GM18511 (cell line): ENCODE measurements around the gene BPIFB4.
"Not testable (repeated sequence)": the region's sequence is repeated elsewhere in the genome, so short reads cannot be mapped to it uniquely, and the experiment has no call there.

Source experiments
- ATAC-seq: cut with Tn5 transposase; IDR thresholded peaks from one replicate; pipeline ENCODE4 v1.9.1; 2021; ENCODE audit warnings: mild to moderate bottlenecking, moderate library complexity; ENCODE audit not compliant: unreplicated experiment

The BPIFB4 gene

GRCh38 chr20:33079259-33079658 lies at the start of gene BPIFB4:
Gene BPIFB4, plus strand, starts transcription at chr20:33079643. Its CDS starts 1,884 bp downstream, at chr20:33081527.
- no peak for ATAC-seq

DNA sequence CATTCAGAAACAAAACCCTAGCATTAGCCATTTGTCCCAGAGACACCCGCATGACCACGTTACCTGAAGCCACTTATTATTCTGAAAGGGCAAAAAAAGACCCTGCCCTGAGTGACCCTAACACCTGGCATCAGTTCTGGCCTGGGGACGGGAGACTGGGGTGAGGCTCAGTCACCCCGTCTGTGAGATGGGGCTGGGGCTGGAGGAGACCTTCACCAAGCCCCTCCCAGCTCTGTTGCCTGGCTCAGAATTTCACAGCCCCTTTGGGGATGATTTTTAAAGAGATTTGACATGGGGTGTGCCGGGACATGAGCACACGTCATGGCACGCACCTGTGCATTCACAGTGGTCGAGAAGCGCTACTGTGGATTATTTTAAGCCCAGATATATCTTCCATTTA lies 49.4 kb upstream of the BPIFB4 start:
- ATAC-seq = no peak

- ATAC-seq = no peak
These were observed 48.9 kb upstream of the BPIFB4 start for GRCh38 chr20:33030569-33030968.

DNA sequence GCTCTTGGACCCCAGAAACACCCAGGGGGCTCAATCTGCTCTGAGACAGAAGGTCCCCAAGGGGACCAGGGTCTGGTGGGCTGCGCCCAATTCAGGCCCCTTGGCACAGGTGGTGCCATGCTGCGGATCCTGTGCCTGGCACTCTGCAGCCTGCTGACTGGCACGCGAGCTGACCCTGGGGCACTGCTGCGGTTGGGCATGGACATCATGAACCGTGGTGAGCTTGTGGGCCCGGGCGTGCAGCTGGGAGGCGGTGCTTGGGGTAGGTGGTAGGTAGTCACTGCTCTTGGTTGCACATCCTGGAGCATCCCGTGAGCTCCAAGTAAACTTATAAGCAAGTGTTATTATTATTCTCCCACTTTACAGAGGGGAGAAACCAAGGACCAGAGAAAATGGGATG lies 47.9 kb upstream of the BPIFB4 start, which contains the start of gene BPIFB6:
Gene BPIFB6 (plus strand): TSS at position 118 of the 400 bp plus-strand sequence. CDS start 0 bp downstream, at position 118.
- ATAC-seq = no peak

GRCh38 chr20:33032555-33032954 lies 46.9 kb upstream of the BPIFB4 start:
- ATAC-seq = no peak

GRCh38 chr20:33033381-33033780 lies 46.1 kb upstream of the BPIFB4 start:
- ATAC-seq = no peak

DNA sequence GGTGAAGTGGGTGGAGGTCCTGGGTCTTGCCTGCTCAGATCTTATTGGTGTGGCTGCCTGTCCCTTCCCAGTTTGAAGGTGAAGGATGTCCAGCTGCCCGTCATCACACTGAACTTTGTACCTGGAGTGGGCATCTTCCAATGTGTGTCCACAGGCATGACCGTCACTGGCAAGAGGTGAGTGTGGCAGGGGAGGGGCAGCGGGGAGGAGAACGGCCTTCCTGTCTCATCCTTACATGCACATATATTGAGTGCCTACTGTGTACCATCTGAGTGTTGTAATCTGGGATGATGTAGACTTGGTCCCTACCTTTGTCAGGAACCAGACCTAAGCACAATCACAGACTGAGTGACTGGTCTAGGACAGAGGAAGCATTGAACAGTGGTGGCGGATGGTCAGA lies 45.3 kb upstream of the BPIFB4 start:
- ATAC-seq = no peak

- no peak for ATAC-seq
These were observed 44.4 kb upstream of the BPIFB4 start for GRCh38 chr20:33034901-33035492.

- ATAC-seq = no peak
These were observed 42.0 kb upstream of the BPIFB4 start for GRCh38 chr20:33037456-33037855.

DNA sequence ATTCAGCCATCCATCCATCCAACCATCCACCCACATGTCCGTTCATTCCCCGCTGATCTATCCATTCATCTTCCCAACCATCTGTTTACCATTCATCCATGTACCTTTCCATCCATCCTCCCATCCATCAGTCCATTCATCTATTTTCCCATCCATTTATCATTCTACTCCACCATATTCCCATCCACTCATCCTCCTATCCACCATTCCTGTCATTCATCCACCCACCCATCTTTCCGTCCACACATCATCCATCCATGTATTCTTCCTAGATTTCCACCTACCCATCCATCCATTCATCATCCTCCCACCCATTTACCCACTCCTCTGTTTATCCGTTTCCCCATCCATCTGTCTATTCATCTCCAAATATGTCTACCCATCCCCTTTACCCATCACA lies 41.2 kb upstream of the BPIFB4 start:
- ATAC-seq = no peak

GRCh38 chr20:33042430-33042829 lies 37.0 kb upstream of the BPIFB4 start:
- no peak for ATAC-seq

GRCh38 chr20:33042983-33043730 lies 36.3 kb upstream of the BPIFB4 start:
- ATAC-seq = no peak

DNA sequence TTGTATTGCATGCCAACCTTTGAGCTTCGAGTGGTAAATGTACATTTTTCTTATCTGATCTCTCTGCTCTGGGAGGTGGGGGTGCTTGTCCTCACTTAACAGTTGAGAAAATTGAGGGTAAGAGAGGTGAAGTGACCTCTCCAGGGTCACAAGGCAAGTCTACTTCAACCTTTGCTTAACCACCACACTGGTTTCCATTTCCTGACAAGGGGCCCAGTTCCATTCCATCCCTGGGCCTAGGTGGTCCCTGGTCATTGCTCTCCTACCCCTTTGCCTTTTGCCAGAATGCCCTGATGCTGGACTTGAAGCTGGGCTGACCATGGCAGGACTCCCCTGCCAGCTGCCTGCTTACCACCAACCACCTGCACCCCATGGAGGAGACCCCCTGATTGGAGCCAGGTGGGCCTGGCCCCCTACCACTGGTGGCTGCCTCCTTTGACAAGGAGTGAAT lies 35.7 kb upstream of the BPIFB4 start:
- no peak for ATAC-seq

GRCh38 chr20:33045129-33045721 lies 34.2 kb upstream of the BPIFB4 start:
- ATAC-seq = not testable (repeated sequence)

GRCh38 chr20:33046412-33046811 lies 33.0 kb upstream of the BPIFB4 start:
- no peak for ATAC-seq

DNA sequence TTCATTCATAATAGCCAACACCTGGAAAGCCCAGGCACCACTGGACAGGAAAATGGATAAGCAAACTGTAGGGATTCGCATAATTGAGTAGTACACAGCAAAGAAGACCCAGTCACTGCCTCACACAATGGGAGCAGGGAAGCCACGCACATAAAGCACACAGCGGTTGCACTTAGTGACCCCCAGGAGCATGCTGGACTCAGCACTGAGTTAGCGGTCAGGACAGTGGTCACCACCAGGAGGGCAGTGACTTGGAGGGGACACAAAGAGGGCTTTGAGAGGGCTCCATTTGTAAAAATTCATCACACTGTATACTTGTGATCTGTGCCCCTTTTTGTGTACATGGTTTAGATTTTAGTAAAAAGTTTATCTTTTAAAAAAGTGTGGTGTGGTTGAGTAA lies 28.1 kb upstream of the BPIFB4 start:
- ATAC-seq = no peak

- no peak for ATAC-seq
These were observed 25.9 kb upstream of the BPIFB4 start, which contains the start of gene BPIFB3 for GRCh38 chr20:33053291-33054106. Gene BPIFB3, plus strand, starts transcription at chr20:33053903. Its CDS starts 1,533 bp downstream, at chr20:33055436.

DNA sequence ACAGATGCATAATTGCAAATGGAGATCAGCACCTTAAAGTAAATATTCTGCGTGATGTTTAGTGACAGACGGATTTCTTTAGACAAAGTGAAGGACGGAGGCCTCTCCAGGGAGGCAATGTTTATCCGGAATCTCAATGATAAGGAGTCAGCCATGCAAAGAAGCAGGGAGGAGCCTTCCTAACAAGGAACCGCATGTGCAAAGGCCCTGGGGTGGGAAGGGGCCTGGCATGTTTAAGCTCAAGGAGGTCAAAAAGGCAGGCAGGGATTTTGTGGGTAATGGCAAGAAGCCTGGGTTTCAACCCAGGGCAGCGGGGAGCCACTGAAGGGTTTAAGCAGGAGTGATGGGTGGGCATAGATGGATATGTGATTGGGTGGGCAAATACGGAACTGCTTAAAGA lies 25.1 kb upstream of the BPIFB4 start:
- no peak for ATAC-seq

GRCh38 chr20:33054791-33055190 lies 24.7 kb upstream of the BPIFB4 start:
- no peak for ATAC-seq

DNA sequence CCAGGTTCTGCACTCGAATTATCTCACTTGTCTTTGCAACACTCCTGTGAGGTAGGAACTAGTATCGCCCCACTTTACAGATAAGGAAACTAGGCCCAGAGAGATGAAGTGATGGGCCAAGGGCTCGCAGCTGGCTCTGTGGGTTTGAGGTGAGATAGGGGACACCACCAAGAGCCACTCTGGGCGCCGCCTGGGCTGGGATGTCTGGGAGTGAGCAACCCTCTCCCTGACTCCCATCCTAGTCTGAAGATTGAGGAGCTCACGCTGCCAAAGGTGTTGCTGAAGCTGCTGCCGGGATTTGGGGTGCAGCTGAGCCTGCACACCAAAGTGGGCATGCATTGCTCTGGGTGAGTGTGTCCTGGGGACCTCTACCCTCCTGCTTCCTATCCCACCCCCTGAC lies 20.3 kb upstream of the BPIFB4 start:
- ATAC-seq = no peak

GRCh38 chr20:33059741-33060390 lies 19.6 kb upstream of the BPIFB4 start:
- no peak for ATAC-seq
